ENCODE data around the gene ARHGEF37. TPM values are rescaled to one million over a fixed set of nuclear protein-coding genes. Genes with fewer than 3 reads are reported as not detected.

ARHGEF37 gene
- total RNA-seq, 1 experiment from 2014 or later, result 0.42 TPM

DNA sequence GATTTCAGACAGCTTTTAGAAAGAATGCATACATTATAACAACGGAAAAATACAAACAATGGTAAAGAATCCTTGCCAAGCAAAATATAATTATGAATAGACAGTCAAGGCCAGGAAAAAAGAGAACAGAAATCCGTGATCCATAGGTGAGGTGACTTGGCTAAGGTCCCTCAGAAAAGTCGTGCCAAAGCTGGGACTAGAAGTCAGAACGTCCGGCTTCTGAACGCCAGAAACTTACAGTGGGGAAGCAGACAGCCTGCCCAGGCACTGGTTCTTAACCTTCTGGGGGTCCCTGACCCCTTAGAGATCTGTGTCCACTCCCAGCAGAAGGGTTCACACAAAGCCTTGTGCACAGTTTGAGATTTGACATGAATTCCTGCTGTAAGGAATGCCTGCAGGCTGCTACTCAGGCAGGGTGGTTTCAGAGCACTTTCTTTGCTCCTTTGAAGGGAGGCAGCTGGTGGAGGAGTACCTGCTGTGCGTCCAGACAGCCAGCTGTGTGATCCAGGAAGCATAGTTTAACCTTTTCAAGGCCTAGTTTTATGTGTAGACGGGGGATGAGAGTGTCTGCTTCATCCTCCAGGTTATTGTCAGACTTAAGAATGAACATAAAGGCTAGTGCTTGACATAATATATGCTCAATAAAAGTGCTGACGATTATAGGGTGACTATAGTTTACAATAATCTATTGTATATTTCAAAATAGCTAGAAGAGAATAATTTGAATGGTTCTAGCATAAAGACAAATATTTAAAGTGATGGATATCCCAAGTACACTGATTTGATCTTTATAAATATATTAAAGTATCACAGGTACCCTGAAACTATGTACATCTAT is 852 bp downstream of the ARHGEF37 start:
- no peaks in the 10 kb centered on the region for H3K9me3 ChIP-seq (ENCODE audit: control insufficient read depth, low read depth, low read length)
- no peak overlapping the region for H3T11ph ChIP-seq (ENCODE audit: low read length)
- H3K23ac ChIP-seq (ENCODE audit: insufficient read length, low read depth, low read length), result no peak overlapping the region
- H3K79me2 ChIP-seq (ENCODE audit: insufficient read depth, low read length), result no peaks in the 10 kb centered on the region
- H3K14ac ChIP-seq (ENCODE audit: insufficient read depth, low read length), result no peak overlapping the region
- H2BK15ac ChIP-seq (ENCODE audit: low read depth, low read length), result no peak overlapping the region
- no peak overlapping the region for H3K4ac ChIP-seq (ENCODE audit: low read depth, low read length)
- WGBS (ENCODE audit: extremely low coverage, insufficient read length, low lambda C conversion rate), result no CpG with 5 or more reads among the region's 9 CpGs
- no peak overlapping the region for H2BK12ac ChIP-seq (ENCODE audit: insufficient read length, low read depth, low read length)
- no peak overlapping the region for H3K27ac ChIP-seq (ENCODE audit: insufficient read length, low read depth, low read length)
- no peak overlapping the region for H4K5ac ChIP-seq (ENCODE audit: insufficient read length, low read depth, low read length)
- H3K18ac ChIP-seq (ENCODE audit: insufficient read length, low read depth, low read length), result no peak overlapping the region
- no peaks in the 10 kb centered on the region for H3K9me3 Mint-ChIP-seq
- H2BK5ac ChIP-seq (ENCODE audit: insufficient read length, low read length), result no peak overlapping the region
- H3K27me3 ChIP-seq (ENCODE audit: insufficient read depth, low read length), result peaks cover 3% of the 10 kb centered on the region
- peaks cover 47% of the 10 kb centered on the region for H3K27me3 Mint-ChIP-seq (ENCODE audit: low read depth)
- H3K36me3 Mint-ChIP-seq (ENCODE audit: insufficient read depth in 1 of 3, low read depth in 3 of 3), result no peaks in the 10 kb centered on the region
- H3K56ac ChIP-seq (ENCODE audit: insufficient read length, low read depth, low read length), result no peak overlapping the region
- H3K4me3 Mint-ChIP-seq, result peak overlapping the region; percentile 68 to 86
- no peak overlapping the region for H2AK5ac ChIP-seq (ENCODE audit: insufficient read length, low read length)
- H3K27ac Mint-ChIP-seq, result no peak overlapping the region
- H4K8ac ChIP-seq (replicated peaks; ENCODE audit: insufficient read length, low read depth, low read length), result no peak overlapping the region
- TF ChIP-seq, protein P1, sequence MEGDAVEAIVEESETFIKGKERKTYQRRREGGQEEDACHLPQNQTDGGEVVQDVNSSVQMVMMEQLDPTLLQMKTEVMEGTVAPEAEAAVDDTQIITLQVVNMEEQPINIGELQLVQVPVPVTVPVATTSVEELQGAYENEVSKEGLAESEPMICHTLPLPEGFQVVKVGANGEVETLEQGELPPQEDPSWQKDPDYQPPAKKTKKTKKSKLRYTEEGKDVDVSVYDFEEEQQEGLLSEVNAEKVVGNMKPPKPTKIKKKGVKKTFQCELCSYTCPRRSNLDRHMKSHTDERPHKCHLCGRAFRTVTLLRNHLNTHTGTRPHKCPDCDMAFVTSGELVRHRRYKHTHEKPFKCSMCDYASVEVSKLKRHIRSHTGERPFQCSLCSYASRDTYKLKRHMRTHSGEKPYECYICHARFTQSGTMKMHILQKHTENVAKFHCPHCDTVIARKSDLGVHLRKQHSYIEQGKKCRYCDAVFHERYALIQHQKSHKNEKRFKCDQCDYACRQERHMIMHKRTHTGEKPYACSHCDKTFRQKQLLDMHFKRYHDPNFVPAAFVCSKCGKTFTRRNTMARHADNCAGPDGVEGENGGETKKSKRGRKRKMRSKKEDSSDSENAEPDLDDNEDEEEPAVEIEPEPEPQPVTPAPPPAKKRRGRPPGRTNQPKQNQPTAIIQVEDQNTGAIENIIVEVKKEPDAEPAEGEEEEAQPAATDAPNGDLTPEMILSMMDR (conservative IDR thresholded peaks at IDR 0.05), result no peak
- H2BK120ac ChIP-seq (ENCODE audit: low read depth, low read length, poor library complexity, severe bottlenecking), result no peak overlapping the region
- no peaks in the 10 kb centered on the region for H4K20me1 ChIP-seq (ENCODE audit: control insufficient read depth, insufficient read depth, insufficient read length)
- H3K79me1 ChIP-seq (ENCODE audit: insufficient read depth, low read depth, low read length, poor library complexity, severe bottlenecking), result no peaks in the 10 kb centered on the region
- peak; percentile 65 for DNase-seq
- no peak overlapping the region for H4K91ac ChIP-seq (ENCODE audit: insufficient read length, low read depth, low read length)
- H3K4me1 ChIP-seq (ENCODE audit: insufficient read depth, low read length), result no peaks in the 10 kb centered on the region
- peaks cover 14 to 16% of the 10 kb centered on the region in 2 experiments for H3K4me1 Mint-ChIP-seq
- no peak overlapping the region for H2BK20ac ChIP-seq (ENCODE audit: low read depth, low read length, poor library complexity, severe bottlenecking)
- H3K23me2 ChIP-seq (ENCODE audit: insufficient read length, low read depth, low read length, poor library complexity, severe bottlenecking), result peaks cover 8% of the 10 kb centered on the region
- H3K9ac ChIP-seq (ENCODE audit: extremely low read depth, insufficient read length, low read length), result no peak overlapping the region
- H2AFZ ChIP-seq (ENCODE audit: low read length), result no peak overlapping the region
- peak overlapping the region; percentile 58 for H3K4me2 ChIP-seq (ENCODE audit: insufficient read depth, insufficient read length, low read length)
